ENCODE data around the gene DOK3. TPM values are rescaled to one million over a fixed set of nuclear protein-coding genes. Genes with fewer than 3 reads are reported as not detected.

DOK3 gene
- total and polyA plus RNA-seq, 2 donors (not counting 1 experiment from before 2014, with no cell fraction given), result 103 to 115 TPM

GRCh38 chr5:177473443-177474001 lies 36.1 kb downstream of the DOK3 start, which contains the start of gene DBN1:
Gene DBN1, minus strand, starts transcription at chr5:177473634. Its CDS starts 113 bp downstream, at chr5:177473521.
- POLR2A ChIA-PET, result interaction anchor here (0.5 to 0.6 kb wide), 2 partner anchors 11 to 20 kb away, joined by 5 to 7 read pairs; no protein-coding TSS in a partner anchor

More at GRCh38 chr5:177473443-177474001, 36.1 kb downstream of the DOK3 start, which contains the start of gene DBN1:
- TF ChIP-seq CTCF (IDR thresholded peaks at IDR 0.05) (no peak), EZH2 (IDR thresholded peaks at IDR 0.05; ENCODE audit: borderline replicate concordance, insufficient read depth, low read depth, low read length, poor library complexity, severe bottlenecking) (no peak)
- DNase-seq (no peak), ATAC-seq (ENCODE audit: low read depth) (peak; percentile 39)
- Histone ChIP-seq H3K79me2 (ENCODE audit: control insufficient read depth, insufficient read depth, low read length) (no peaks in the 10 kb centered on the region), H3K4me3 (ENCODE audit: control extremely low read depth in 1 of 5, extremely low read depth in 1 of 5, insufficient read depth in 1 of 5, low read depth in 2 of 5, low read length in 4 of 5) (peak within 1 kb of the TSS in 3 of 5 experiments; percentile 41 to 60 (median 49)), H3K9me3 (ENCODE audit: control extremely low read depth in 1 of 3, control insufficient read depth in 2 of 3, insufficient read depth in 1 of 3, low read length in 2 of 3) (no peaks in the 10 kb centered on the region), H3K27me3 (replicated peaks in 1 of 4; ENCODE audit: control extremely low read depth in 1 of 4, control insufficient read depth in 3 of 4, insufficient read depth in 4 of 4, low read length in 3 of 4) (peaks cover 0 to 24% (median 7%) of the 10 kb centered on the region in 4 experiments), H3K4me2 (replicated peaks; ENCODE audit: low read depth, low read length, poor library complexity, severe bottlenecking) (peak within 1 kb of the TSS; percentile 96), H3K27ac (ENCODE audit: low read length in 2 of 2) (no peak within 1 kb of the TSS), H3K36me3 (replicated peaks in 1 of 2; ENCODE audit: control extremely low read depth in 1 of 2, control insufficient read depth in 1 of 2, extremely low read depth in 1 of 2, insufficient read depth in 2 of 2, low read length in 1 of 2) (no peaks in the 10 kb centered on the region), H4K20me1 (ENCODE audit: control insufficient read depth, insufficient read depth, low read length, poor library complexity, severe bottlenecking) (peaks cover 11% of the 10 kb centered on the region), H2AFZ (ENCODE audit: insufficient read depth, low read depth, low read length, poor library complexity, severe bottlenecking) (peak within 1 kb of the TSS; percentile 65), H3K9ac (ENCODE audit: low read length) (peak within 1 kb of the TSS; percentile 57), H3K4me1 (ENCODE audit: control insufficient read depth in 2 of 2, insufficient read depth in 2 of 2, low read length in 2 of 2) (peaks cover 7 to 19% of the 10 kb centered on the region in 2 donors)
- WGBS (ENCODE audit: insufficient coverage), result 2% methylated on average over 47 of the region's 69 CpGs
- peak within 1 kb of the TSS; percentile 81 for H3K4me3 Mint-ChIP-seq
- intact Hi-C loops (cut with micrococcal nuclease), result no loop called here
- H3K9me3 Mint-ChIP-seq (ENCODE audit: insufficient read depth), result no peaks in the 10 kb centered on the region
- H3K27me3 Mint-ChIP-seq, result peaks cover 13% of the 10 kb centered on the region
- H3K27ac Mint-ChIP-seq, result peak within 1 kb of the TSS; percentile 50
- CTCF ChIA-PET, result interaction anchor here (1.7 to 2.4 kb wide), 4 partner anchors 16 to 83 kb away, joined by 4 to 10 read pairs (median 8); no protein-coding TSS in a partner anchor
- peaks cover 19% of the 10 kb centered on the region for H3K4me1 Mint-ChIP-seq
